H9 (cell line): ENCODE measurements around the gene TTK. TPM values are rescaled to one million over a fixed set of nuclear protein-coding genes. Genes with fewer than 3 reads are reported as not detected.

Experiments used
- DNase-seq: peaks from one replicate; pipeline ENCODE4 v3.0.0-alpha.2; 2017
- H2AFZ ChIP-seq: one replicate; pipeline ENCODE4 v1.6.1; 2013; ENCODE audit warnings: mild to moderate bottlenecking, low read length, control low read depth, moderate library complexity
- H2AK5ac ChIP-seq: 2 replicates; pipeline ENCODE4 v1.6.1; 2013; ENCODE audit warnings: low read length, control low read depth, mixed read lengths; ENCODE audit not compliant: insufficient read length
- H2BK120ac ChIP-seq: one replicate; pipeline ENCODE4 v1.6.1; 2013; ENCODE audit warnings: low read depth, mild to moderate bottlenecking, low read length, control low read depth, inconsistent platforms; ENCODE audit not compliant: poor library complexity, severe bottlenecking
- H2BK12ac ChIP-seq: 2 replicates; pipeline ENCODE4 v1.6.1; 2013; ENCODE audit warnings: low read length, control low read depth, mixed read lengths, low read depth; ENCODE audit not compliant: insufficient read length
- H2BK15ac ChIP-seq: 2 replicates; pipeline ENCODE4 v1.6.1; 2013; ENCODE audit warnings: low read depth, low read length, control low read depth
- H2BK20ac ChIP-seq: one replicate; pipeline ENCODE4 v1.6.1; 2013; ENCODE audit warnings: low read depth, mild to moderate bottlenecking, low read length, control low read depth, inconsistent platforms; ENCODE audit not compliant: poor library complexity, severe bottlenecking
- H2BK5ac ChIP-seq: 2 replicates; pipeline ENCODE4 v1.6.1; 2013; ENCODE audit warnings: low read length, control low read depth, mixed read lengths; ENCODE audit not compliant: insufficient read length
- H3K14ac ChIP-seq: 2 replicates; pipeline ENCODE4 v1.6.1; 2013; ENCODE audit warnings: low read length, control low read depth; ENCODE audit not compliant: insufficient read depth
- H3K18ac ChIP-seq: 2 replicates; pipeline ENCODE4 v1.6.1; 2013; ENCODE audit warnings: low read depth, mild to moderate bottlenecking, mixed read lengths, low read length, control low read depth; ENCODE audit not compliant: insufficient read length
- H3K23ac ChIP-seq: 2 replicates; pipeline ENCODE4 v1.6.1; 2013; ENCODE audit warnings: low read length, control low read depth, mixed read lengths, low read depth; ENCODE audit not compliant: insufficient read length
- H3K23me2 ChIP-seq: 2 replicates; pipeline ENCODE4 v1.6.1; 2013; ENCODE audit warnings: low read depth, mild to moderate bottlenecking, mixed read lengths, low read length, control low read depth; ENCODE audit not compliant: insufficient read length, poor library complexity, severe bottlenecking
- H3K27ac ChIP-seq: 2 replicates; pipeline ENCODE4 v1.5.1; 2013; ENCODE audit warnings: low read length, control low read depth, mixed read lengths, low read depth; ENCODE audit not compliant: insufficient read length
- H3K27me3 ChIP-seq: 2 replicates; pipeline ENCODE4 v1.6.1; 2013; ENCODE audit warnings: low read length, control low read depth, inconsistent platforms; ENCODE audit not compliant: insufficient read depth
- H3K4ac ChIP-seq: 2 replicates; pipeline ENCODE4 v1.6.1; 2013; ENCODE audit warnings: low read depth, mild to moderate bottlenecking, control low read depth, inconsistent platforms, low read length, moderate library complexity
- H3K4me1 ChIP-seq: 2 replicates; pipeline ENCODE4 v1.6.1; 2013; ENCODE audit warnings: low read length, control low read depth, inconsistent platforms; ENCODE audit not compliant: insufficient read depth
- H3K4me2 ChIP-seq: 2 replicates; pipeline ENCODE4 v1.6.1; 2013; ENCODE audit warnings: low read length, control low read depth, mixed read lengths; ENCODE audit not compliant: insufficient read length, insufficient read depth
- H3K56ac ChIP-seq: 2 replicates; pipeline ENCODE4 v1.6.1; 2013; ENCODE audit warnings: low read depth, mild to moderate bottlenecking, mixed read lengths, low read length, control low read depth; ENCODE audit not compliant: insufficient read length
- H3K79me1 ChIP-seq: 2 replicates; pipeline ENCODE4 v1.6.1; 2013; ENCODE audit warnings: low read depth, mild to moderate bottlenecking, moderate library complexity, low read length, control low read depth, inconsistent platforms; ENCODE audit not compliant: insufficient read depth, poor library complexity, severe bottlenecking
- H3K79me2 ChIP-seq: 2 replicates; pipeline ENCODE4 v1.6.1; 2013; ENCODE audit warnings: low read length, control low read depth, inconsistent platforms; ENCODE audit not compliant: insufficient read depth
- H3K9ac ChIP-seq: 2 replicates; pipeline ENCODE4 v1.6.1; 2013; ENCODE audit warnings: low read length, control low read depth, mixed read lengths; ENCODE audit not compliant: insufficient read length; ENCODE audit errors: extremely low read depth
- H3K9me3 ChIP-seq: one replicate; pipeline ENCODE4 v1.6.1; 2013; ENCODE audit warnings: low read depth, low read length, inconsistent platforms; ENCODE audit not compliant: control insufficient read depth
- H3T11ph ChIP-seq: one replicate; pipeline ENCODE4 v1.6.1; 2013; ENCODE audit warnings: mild to moderate bottlenecking, low read length, control low read depth, inconsistent platforms
- H4K20me1 ChIP-seq: one replicate; pipeline ENCODE4 v1.6.1; 2013; ENCODE audit not compliant: control insufficient read depth, insufficient read length, insufficient read depth
- H4K5ac ChIP-seq: 2 replicates; pipeline ENCODE4 v1.6.1; 2013; ENCODE audit warnings: low read depth, mild to moderate bottlenecking, mixed read lengths, low read length, control low read depth; ENCODE audit not compliant: insufficient read length
- H4K8ac ChIP-seq: replicated peaks from 2 replicates; pipeline ENCODE4 v1.6.1; 2013; ENCODE audit warnings: low read length, control low read depth, mixed read lengths, low read depth; ENCODE audit not compliant: insufficient read length
- H4K91ac ChIP-seq: 2 replicates; pipeline ENCODE4 v1.6.1; 2013; ENCODE audit warnings: low read depth, mild to moderate bottlenecking, moderate library complexity, mixed read lengths, low read length, control low read depth; ENCODE audit not compliant: insufficient read length
- H3K27ac Mint-ChIP-seq, 3 experiments: 2 replicates in 2 of 3; 3 replicates in 1 of 3; pipeline ENCODE4 v1.8.0; 2020 to 2021; ENCODE audit warnings: mixed read lengths in 3 of 3, mild to moderate bottlenecking in 1 of 3, moderate library complexity in 1 of 3
- H3K27me3 Mint-ChIP-seq: 2 replicates; pipeline ENCODE4 v1.8.0; 2021; ENCODE audit warnings: low read depth, mild to moderate bottlenecking, moderate library complexity, mixed read lengths
- H3K36me3 Mint-ChIP-seq, 3 experiments: 2 replicates in 2 of 3; 3 replicates in 1 of 3; pipeline ENCODE4 v1.8.0; 2020 to 2021; ENCODE audit warnings: low read depth in 3 of 3, mixed read lengths in 3 of 3; ENCODE audit not compliant: insufficient read depth in 1 of 3
- H3K4me1 Mint-ChIP-seq, 2 experiments: 2 replicates each; pipeline ENCODE4 v1.8.0; 2020; ENCODE audit warnings: mixed read lengths in 2 of 2
- H3K4me3 Mint-ChIP-seq, 2 experiments: 2 replicates in 1 of 2; 3 replicates in 1 of 2; pipeline ENCODE4 v1.8.0; 2020 to 2021; ENCODE audit warnings: mild to moderate bottlenecking in 2 of 2, mixed read lengths in 2 of 2, moderate library complexity in 1 of 2
- H3K9me3 Mint-ChIP-seq, 2 experiments: 2 replicates in 1 of 2; 3 replicates in 1 of 2; pipeline ENCODE4 v1.8.0; 2020; ENCODE audit warnings: mild to moderate bottlenecking in 2 of 2, mixed read lengths in 2 of 2, moderate library complexity in 1 of 2
- CTCF ChIP-seq: fragments of 200-600 bp; sonication (generic); conservative IDR thresholded peaks from 3 replicates; pipeline ENCODE4 v1.8.0; 2021; ENCODE audit warnings: antibody characterized with exemption, mild to moderate bottlenecking
- WGBS: extraction: QIAGEN DNeasy Blood & Tissue Kit; methylation state at CpG from one replicate; pipeline ENCODE4 v1.1.7; 2013; ENCODE audit warnings: missing lambda C conversion rate, low lambda C conversion rate, mixed read lengths; ENCODE audit not compliant: insufficient read length; ENCODE audit errors: extremely low coverage; 5-methylcytosine and 5-hydroxymethylcytosine counted together
- total RNA-seq: library from RNA; stranded (reverse); gene quantifications from 2 replicates; pipeline ENCODE4 v1.2.1, GENCODE V29; 2021

The TTK gene
- total RNA-seq, 1 experiment from 2014 or later: 47.5 TPM

GRCh38 chr6:80015839-80016435 is 11.5 kb downstream of the TTK start:
- no peak for TF ChIP-seq CTCF
- peaks cover 18 to 75% (median 69%) of the 10 kb centered on the region in 3 experiments; a peak in 6 of 7 replicates for H3K36me3 Mint-ChIP-seq
- H3K79me2 ChIP-seq: no peaks in the 10 kb centered on the region; the same call in 1 of the 2 replicates
- H2AK5ac ChIP-seq: no peak overlapping the region
- no peaks in the 10 kb centered on the region for H3K23me2 ChIP-seq
- no peak overlapping the region for H3K27ac Mint-ChIP-seq
- H3K56ac ChIP-seq: no peak overlapping the region
- H3K14ac ChIP-seq: no peak overlapping the region
- no peak overlapping the region for H2BK12ac ChIP-seq
- no peak overlapping the region for H2AFZ ChIP-seq
- no peaks in the 10 kb centered on the region for H4K20me1 ChIP-seq
- H2BK20ac ChIP-seq: no peak overlapping the region
- no peak overlapping the region for H3K18ac ChIP-seq
- no peak overlapping the region for H3K9ac ChIP-seq
- no peaks in the 10 kb centered on the region for H3K4me1 Mint-ChIP-seq
- no peak overlapping the region for H2BK120ac ChIP-seq
- WGBS: no CpG with 5 or more reads among the region's 2 CpGs
- H4K8ac ChIP-seq: no peak overlapping the region
- no peak for DNase-seq
- H2BK5ac ChIP-seq: no peak overlapping the region
- H3T11ph ChIP-seq: no peak overlapping the region
- no peak overlapping the region for H3K27ac ChIP-seq
- no peaks in the 10 kb centered on the region for H3K9me3 ChIP-seq
- no peak overlapping the region for H3K4ac ChIP-seq
- H4K5ac ChIP-seq: no peak overlapping the region
- H3K23ac ChIP-seq: no peak overlapping the region
- no peak overlapping the region for H2BK15ac ChIP-seq
- no peaks in the 10 kb centered on the region for H3K9me3 Mint-ChIP-seq
- no peaks in the 10 kb centered on the region for H3K27me3 Mint-ChIP-seq
- no peak overlapping the region for H4K91ac ChIP-seq
- H3K27me3 ChIP-seq: no peaks in the 10 kb centered on the region
- no peak overlapping the region for H3K4me2 ChIP-seq
- no peak overlapping the region for H3K4me3 Mint-ChIP-seq
- no peaks in the 10 kb centered on the region for H3K79me1 ChIP-seq
- no peaks in the 10 kb centered on the region for H3K4me1 ChIP-seq
